Endodermal cell (in vitro differentiated cells): ENCODE data around the gene CHPF2. TPM values are rescaled to one million over a fixed set of nuclear protein-coding genes. Genes with fewer than 3 reads are reported as not detected.

Experiments
- DNase-seq: peaks from one replicate; pipeline ENCODE4 v3.0.0-alpha.2; 2017
- H3K27ac ChIP-seq: 2 replicates; pipeline ENCODE4 v1.5.1; 2013; ENCODE audit warnings: mild to moderate bottlenecking, low read depth, low read length, moderate library complexity
- H3K27me3 ChIP-seq: 2 replicates; pipeline ENCODE4 v1.6.1; 2013; ENCODE audit warnings: mild to moderate bottlenecking, low read length, moderate library complexity; ENCODE audit not compliant: insufficient read depth, control insufficient read depth, poor library complexity, severe bottlenecking
- H3K36me3 ChIP-seq: 2 replicates; pipeline ENCODE4 v1.7.0; 2013; ENCODE audit warnings: mild to moderate bottlenecking, low read length, moderate library complexity; ENCODE audit not compliant: control insufficient read depth, insufficient read depth
- H3K4me1 ChIP-seq: one replicate; pipeline ENCODE4 v1.7.0; 2013; ENCODE audit warnings: low read length; ENCODE audit not compliant: control insufficient read depth, insufficient read depth
- H3K4me3 ChIP-seq: 2 replicates; pipeline ENCODE4 v1.5.1; 2013; ENCODE audit warnings: mild to moderate bottlenecking, low read length, moderate library complexity
- H3K9ac ChIP-seq: 2 replicates; pipeline ENCODE4 v1.6.1; 2013; ENCODE audit warnings: mild to moderate bottlenecking, low read length, moderate library complexity; ENCODE audit not compliant: poor library complexity, severe bottlenecking; ENCODE audit errors: extremely low read depth
- H3K9me3 ChIP-seq: 2 replicates; pipeline ENCODE4 v1.6.1; 2013; ENCODE audit warnings: mild to moderate bottlenecking, low read length, moderate library complexity; ENCODE audit not compliant: control insufficient read depth
- H3K27ac Mint-ChIP-seq: 2 replicates; pipeline ENCODE4 v1.8.0; 2020; ENCODE audit warnings: mixed read lengths
- H3K27me3 Mint-ChIP-seq: 2 replicates; pipeline ENCODE4 v1.8.0; 2021; ENCODE audit warnings: mild to moderate bottlenecking, mixed read lengths; ENCODE audit not compliant: insufficient read depth
- H3K36me3 Mint-ChIP-seq: 2 replicates; pipeline ENCODE4 v1.8.0; 2020; ENCODE audit warnings: low read depth, mixed read lengths
- H3K4me1 Mint-ChIP-seq: 2 replicates; pipeline ENCODE4 v1.8.0; 2020; ENCODE audit warnings: mixed read lengths
- H3K4me3 Mint-ChIP-seq: 2 replicates; pipeline ENCODE4 v1.8.0; 2020; ENCODE audit warnings: mild to moderate bottlenecking, moderate library complexity, mixed read lengths
- H3K9me3 Mint-ChIP-seq: 2 replicates; pipeline ENCODE4 v1.8.0; 2020; ENCODE audit warnings: mild to moderate bottlenecking, mixed read lengths
- CTCF ChIP-seq: fragments of 200-600 bp; sonication (generic); conservative IDR thresholded peaks from 2 replicates; pipeline ENCODE4 v1.5.0; 2021; ENCODE audit warnings: antibody characterized with exemption, mild to moderate bottlenecking
- WGBS, 2 experiments: methylation state at CpG; one replicate each; pipeline versions ENCODE4 v1.1.5 to v1.1.7; 2013; ENCODE audit warnings: missing lambda C conversion rate in 2 of 2, mixed read lengths in 1 of 2; ENCODE audit not compliant: insufficient coverage in 1 of 2, insufficient read length in 1 of 2; 5-methylcytosine and 5-hydroxymethylcytosine counted together
- total RNA-seq, 2 donors: library from RNA; stranded (reverse); fragmentation: NEBNext Ultra II Directional in 1 of 2; extraction: Animal tissue kit (Norgen Biotek cat#: 25700) in 1 of 2; gene quantifications; 2 replicates in 1 of 2; 3 replicates in 1 of 2; pipeline ENCODE4 v1.2.1, GENCODE V29; 2021

CHPF2 gene
- total RNA-seq, 2 donors from 2014 or later: 31.9 to 35.6 TPM

GRCh38 chr7:151272405-151272804 lies 40.1 kb downstream of the CHPF2 start:
- no peak overlapping the region for H3K4me3 Mint-ChIP-seq

GRCh38 chr7:151272877-151273276 lies 40.6 kb downstream of the CHPF2 start:
- whole genome bisulfite sequencing, 2 experiments: 90 to 91% methylated on average over 6 to 7 of the region's 7 CpGs
- Mint-ChIP-seq H3K27me3 (peaks cover 25% of the 10 kb centered on the region), H3K9me3 (no peaks in the 10 kb centered on the region), H3K4me1 (peaks cover 3% of the 10 kb centered on the region), H3K4me3 (no peak overlapping the region), H3K36me3 (no peaks in the 10 kb centered on the region), H3K27ac (no peak overlapping the region)
- H3K9me3 ChIP-seq: no peaks in the 10 kb centered on the region
- peak; percentile 42 for DNase-seq
- H3K4me1 ChIP-seq: no peaks in the 10 kb centered on the region
- H3K27me3 ChIP-seq: no peaks in the 10 kb centered on the region
- no peaks in the 10 kb centered on the region for H3K36me3 ChIP-seq
- H3K27ac ChIP-seq: no peak overlapping the region
- no peak overlapping the region for H3K9ac ChIP-seq
- no peak for TF ChIP-seq CTCF
- H3K4me3 ChIP-seq: no peak overlapping the region

More at GRCh38 chr7:151272405-151272804, 40.1 kb downstream of the CHPF2 start:
- H3K27ac Mint-ChIP-seq: no peak overlapping the region
- no peaks in the 10 kb centered on the region for H3K36me3 ChIP-seq
- H3K9ac ChIP-seq: no peak overlapping the region
- H3K27me3 Mint-ChIP-seq: peaks cover 20% of the 10 kb centered on the region
- H3K9me3 Mint-ChIP-seq: no peaks in the 10 kb centered on the region
- 91 to 92% methylated on average over 10 of the region's 10 CpGs for WGBS, 2 experiments
- H3K36me3 Mint-ChIP-seq: no peaks in the 10 kb centered on the region
- H3K9me3 ChIP-seq: no peaks in the 10 kb centered on the region
- H3K27ac ChIP-seq: no peak overlapping the region
- H3K4me1 ChIP-seq: no peaks in the 10 kb centered on the region
- no peak overlapping the region for H3K4me3 ChIP-seq
- no peak for DNase-seq
- peaks cover 3% of the 10 kb centered on the region for H3K4me1 Mint-ChIP-seq
- TF ChIP-seq CTCF: no peak
- H3K27me3 ChIP-seq: no peaks in the 10 kb centered on the region

- Mint-ChIP-seq H3K4me3 (no peak overlapping the region), H3K27me3 (peaks cover 29% of the 10 kb centered on the region), H3K4me1 (peaks cover 3% of the 10 kb centered on the region), H3K27ac (no peak overlapping the region), H3K36me3 (no peaks in the 10 kb centered on the region), H3K9me3 (no peaks in the 10 kb centered on the region)
- no peak for TF ChIP-seq CTCF
- Histone ChIP-seq H3K27me3 (no peaks in the 10 kb centered on the region), H3K4me3 (no peak overlapping the region), H3K4me1 (no peaks in the 10 kb centered on the region), H3K9me3 (no peaks in the 10 kb centered on the region), H3K36me3 (no peaks in the 10 kb centered on the region), H3K9ac (no peak overlapping the region), H3K27ac (no peak overlapping the region)
- WGBS, 2 experiments: 89 to 93% methylated on average over 5 to 9 of the region's 9 CpGs
- no peak for DNase-seq
Observed at GRCh38 chr7:151273651-151274390, 41.5 kb downstream of the CHPF2 start.
